NOMO-1 treated with dmso at 0.1 percent for 144 hours (cell line): Measurements from ENCODE around the gene TPRKB.
"Not testable (repeated sequence)": the region's sequence is repeated elsewhere in the genome, so short reads cannot be mapped to it uniquely, and the experiment has no call there.

Experiments
- DNase-seq: peaks from one replicate; lab custom pipeline; 2025; ENCODE audit not compliant: unreplicated experiment; lab: John Stamatoyannopoulos, UW

Gene TPRKB

DNA sequence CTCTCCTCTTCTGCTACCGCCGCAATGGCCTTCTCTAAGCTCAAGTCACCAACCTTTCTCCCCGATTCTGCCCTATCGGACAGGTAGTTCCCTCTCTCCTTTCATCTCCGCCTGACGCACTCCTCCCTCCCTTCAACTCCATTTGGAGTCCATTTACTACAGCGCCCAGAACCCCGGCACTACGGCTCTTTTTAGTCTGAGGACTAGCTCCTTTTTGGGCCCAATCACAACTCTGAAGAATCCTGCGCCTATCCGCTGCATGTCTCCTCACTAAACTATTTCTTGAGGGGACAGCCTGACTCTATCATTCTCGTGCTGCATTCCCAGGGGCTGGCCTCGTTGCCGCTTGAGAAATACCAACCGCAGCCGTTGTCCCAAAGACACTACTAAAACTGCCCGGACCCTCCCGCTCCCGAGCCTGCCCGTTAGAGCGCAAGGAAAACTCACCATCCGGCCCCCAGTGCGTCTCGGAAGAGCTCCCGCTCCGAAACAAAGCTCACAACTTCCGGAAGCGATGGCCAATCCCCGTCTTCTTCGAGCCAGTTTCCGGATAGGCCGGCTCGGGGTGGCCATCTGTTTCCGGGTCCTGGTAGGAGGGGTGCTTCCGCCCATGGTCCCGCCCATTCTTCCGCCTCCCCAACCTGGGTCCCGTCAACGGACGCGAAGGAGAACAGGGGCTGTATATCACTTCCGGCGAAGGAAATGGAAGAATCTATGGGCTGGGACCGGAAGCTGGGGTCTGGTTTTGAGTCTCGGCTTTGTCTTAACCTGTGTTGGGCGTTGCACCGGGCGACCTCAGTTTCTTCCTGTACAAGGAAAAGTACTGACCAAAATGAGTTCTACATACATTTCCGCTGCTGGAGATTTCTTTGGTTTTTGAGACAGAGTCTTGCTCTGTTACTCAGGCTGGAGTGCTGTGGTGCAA is at the start of gene TPRKB:
Gene TPRKB (minus strand): TSS at position 491 of the 925 bp plus-strand sequence. CDS start 2,776 bp downstream, outside the sequence.
- DNase-seq: peak; percentile 94

DNA sequence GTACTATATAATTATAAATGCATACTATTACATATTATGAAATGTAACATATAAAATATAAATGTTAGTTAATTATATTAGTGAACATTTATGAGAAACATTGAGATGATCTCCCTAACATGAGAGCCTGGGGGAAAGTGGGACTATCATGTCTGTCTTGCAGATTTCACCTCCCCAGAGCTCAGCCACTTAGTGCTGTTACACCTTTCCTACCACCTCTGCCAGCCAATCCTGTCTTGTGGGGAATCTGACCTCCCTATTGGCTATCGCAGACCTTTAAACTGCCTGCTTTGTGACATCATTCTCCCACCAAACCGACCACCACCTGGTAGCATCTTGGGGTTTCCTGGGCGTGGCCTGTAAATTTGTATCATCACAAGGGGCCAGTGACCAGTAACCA is 46.7 kb upstream of the TPRKB start, which contains the start of gene C2orf78:
Gene C2orf78 (plus strand): TSS at position 301 of the 400 bp plus-strand sequence. CDS start 127 bp downstream, outside the sequence.
- DNase-seq: not testable (repeated sequence)

DNA sequence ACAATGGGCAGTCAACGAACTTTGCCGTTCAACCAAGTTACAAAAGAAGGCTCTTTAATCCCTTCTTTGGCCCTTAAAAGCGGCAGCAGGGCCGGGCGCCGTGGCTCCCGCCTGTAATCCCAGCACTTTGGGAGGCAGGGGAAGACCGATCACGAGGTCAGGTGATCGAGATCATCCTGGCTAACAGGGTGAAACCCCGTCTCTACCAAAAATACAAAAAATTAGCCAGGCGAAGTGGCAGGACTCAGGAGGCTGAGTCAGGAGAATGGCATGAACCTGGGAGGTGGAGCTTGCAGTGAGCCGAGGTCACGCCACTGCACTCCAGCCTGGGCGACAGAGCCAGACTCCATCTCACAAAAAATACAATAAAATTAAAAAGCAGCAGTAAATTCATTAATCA is 46.3 kb upstream of the TPRKB start:
- DNase-seq: not testable (repeated sequence)

DNA sequence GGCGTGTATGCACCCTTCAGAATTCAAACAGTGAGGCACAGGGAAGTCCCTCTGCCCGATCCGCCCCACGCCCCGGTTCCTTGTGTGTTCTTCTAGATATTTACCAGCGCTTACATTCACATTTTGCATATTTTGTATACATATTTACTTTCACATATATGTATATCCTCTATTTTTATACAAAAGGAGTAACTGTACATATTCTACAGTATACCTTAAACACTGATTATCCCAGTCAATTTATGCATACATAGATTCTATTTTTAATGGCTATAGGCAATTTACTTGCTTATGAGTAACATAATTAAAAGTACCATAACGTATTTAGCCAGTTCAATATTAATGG is 43.1 kb upstream of the TPRKB start:
- no peak for DNase-seq

- DNase-seq: peak; percentile 86
These were observed 42.5 kb upstream of the TPRKB start, which contains the start of gene DUSP11 for GRCh38 chr2:73779467-73780236. Gene DUSP11, minus strand, starts transcription at chr2:73780103. Its CDS starts 129 bp downstream, at chr2:73779974.

DNA sequence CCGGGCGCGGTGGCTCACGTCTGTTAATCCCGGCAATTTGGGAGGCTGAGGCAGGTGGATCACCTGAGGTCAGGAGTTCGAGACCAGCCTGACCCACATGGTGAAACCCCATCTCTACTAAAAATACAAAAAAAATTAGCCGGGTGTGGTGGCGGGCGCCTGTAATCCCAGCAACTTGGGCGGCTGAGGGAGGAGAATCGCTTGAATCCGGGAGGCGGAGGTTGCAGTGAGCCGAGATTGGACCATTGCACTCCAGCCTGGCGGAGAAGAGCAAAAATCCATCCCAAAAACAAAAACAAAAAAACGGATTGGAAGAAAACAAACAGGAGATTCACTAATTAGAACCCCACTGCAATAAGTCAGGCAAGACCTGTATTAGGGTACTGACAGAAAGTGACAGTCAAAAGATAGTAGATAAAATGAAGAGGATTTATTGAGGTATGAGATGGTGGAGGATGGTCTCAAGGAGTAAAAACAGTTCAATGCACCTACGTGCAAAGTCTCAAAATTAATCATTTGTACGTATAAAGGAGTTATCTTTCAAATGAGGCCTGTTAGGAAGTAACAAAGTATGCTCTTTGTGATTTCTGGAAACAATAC is 41.8 kb upstream of the TPRKB start:
- not testable (repeated sequence) for DNase-seq

DNA sequence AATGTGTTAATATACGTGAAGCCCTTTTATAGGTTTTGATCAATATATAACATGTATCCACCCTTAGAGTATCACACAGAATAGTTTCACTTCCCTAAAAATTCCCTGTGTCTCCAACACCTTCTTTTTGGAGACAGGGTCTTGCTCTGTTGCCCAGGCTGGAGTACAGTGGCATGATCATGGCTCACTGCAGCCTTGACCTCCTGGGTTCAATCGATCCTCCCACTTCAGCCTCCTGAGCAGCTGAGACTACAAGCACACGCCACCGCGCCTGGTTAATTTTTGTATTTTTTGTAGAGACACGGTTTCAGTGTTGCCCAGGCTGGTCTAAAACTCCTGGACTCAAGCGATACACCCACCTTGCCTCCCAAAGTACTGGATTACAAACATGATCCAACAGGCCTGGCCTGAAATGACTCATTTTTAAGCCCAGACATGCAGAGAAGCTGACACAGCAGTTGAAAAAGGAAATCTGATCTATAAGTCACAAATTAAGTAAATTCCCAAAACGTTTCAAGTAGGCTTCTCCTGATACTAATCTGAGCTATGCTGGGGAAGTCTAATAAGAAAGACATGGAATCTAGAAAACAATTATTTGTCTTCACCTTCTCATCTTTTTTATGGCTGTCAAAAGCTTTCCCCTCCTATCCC is 39.8 kb upstream of the TPRKB start:
- DNase-seq: no peak

- no peak for DNase-seq
These were observed 39.2 kb upstream of the TPRKB start for GRCh38 chr2:73776381-73776780.

DNA sequence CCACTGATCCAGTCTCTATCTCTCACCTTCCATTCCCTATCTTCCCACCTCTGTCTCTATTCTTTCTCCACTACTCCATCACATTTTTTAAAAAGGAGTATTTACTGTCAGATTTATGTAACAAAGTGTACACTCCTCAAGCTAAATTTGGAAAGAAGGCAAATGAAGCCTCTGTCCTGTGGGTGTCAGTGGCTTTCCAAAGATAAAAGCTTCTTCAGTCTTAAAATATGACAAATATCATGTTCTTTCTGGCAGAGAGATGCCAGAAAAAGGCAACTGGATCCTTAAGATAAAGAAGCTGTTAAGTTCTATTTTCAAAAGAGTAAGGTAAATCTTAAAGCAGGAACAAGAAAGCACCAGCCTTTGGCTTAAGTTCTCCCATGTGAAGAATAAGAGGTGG is 35.7 kb upstream of the TPRKB start:
- DNase-seq: no peak

- no peak for DNase-seq
These were observed 33.6 kb upstream of the TPRKB start for GRCh38 chr2:73770725-73771124.

DNA sequence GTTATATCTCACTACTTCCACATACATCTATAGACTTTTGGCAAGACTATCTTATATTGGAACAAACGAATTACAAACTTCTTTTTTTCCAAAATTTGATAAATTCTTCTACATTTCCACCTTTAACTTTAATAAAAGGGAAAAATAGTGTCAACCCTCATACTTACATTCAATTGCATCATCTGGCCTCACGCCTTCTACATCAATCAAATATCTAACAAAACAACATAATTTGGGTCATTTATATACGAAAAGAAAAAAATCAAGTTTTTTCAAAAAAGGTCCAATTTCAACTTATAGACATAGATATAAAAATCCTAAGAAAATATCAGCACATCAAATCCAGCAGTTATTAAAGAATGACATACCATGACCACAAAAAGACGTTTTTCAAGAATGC is 29.8 kb upstream of the TPRKB start:
- DNase-seq: no peak

GRCh38 chr2:73766349-73766748 is 29.2 kb upstream of the TPRKB start:
- no peak for DNase-seq

GRCh38 chr2:73764945-73765344 is 27.8 kb upstream of the TPRKB start:
- no peak for DNase-seq

DNA sequence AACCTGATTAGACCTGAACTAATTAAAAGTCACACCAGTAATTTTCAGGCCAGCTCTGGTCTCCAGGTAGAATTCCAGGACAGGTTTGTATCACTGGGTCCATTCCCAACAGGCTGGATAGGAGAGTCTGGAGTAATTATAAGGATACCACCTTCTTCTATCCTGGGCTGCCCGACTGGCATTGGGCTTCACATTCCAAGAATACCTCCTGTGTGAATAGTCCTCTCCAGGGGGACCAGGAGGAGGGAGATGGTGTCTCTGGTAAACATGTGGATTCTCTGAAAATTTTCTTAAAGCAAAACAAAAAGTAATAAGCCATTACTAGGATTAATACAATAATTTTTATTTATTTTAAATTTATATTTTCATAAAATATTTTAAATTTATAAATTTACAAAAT is 25.4 kb upstream of the TPRKB start:
- DNase-seq: no peak

- DNase-seq: no peak
These were observed 22.8 kb upstream of the TPRKB start for GRCh38 chr2:73759904-73760303.

GRCh38 chr2:73759285-73759764 is 22.2 kb upstream of the TPRKB start:
- DNase-seq: no peak

GRCh38 chr2:73754332-73754731 is 17.2 kb upstream of the TPRKB start:
- not testable (repeated sequence) for DNase-seq

DNA sequence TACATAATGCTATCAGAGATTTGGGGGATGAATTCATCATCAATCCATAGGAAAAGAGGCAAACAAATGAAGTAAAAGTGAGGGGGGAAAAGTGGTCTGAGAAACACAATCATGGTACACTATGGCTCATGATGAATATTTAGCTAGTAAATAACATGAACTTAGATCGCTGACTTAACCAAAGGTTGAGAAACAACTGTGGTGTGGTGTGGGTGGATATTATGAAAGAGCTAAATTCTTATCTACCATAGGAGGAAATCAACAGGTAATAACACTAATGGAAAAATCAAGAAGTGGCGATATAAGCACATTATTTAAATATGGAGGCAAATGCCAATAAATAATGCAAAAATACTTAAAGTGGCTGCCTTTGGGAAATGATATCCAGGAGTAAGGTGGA is 12.2 kb upstream of the TPRKB start:
- no peak for DNase-seq

DNA sequence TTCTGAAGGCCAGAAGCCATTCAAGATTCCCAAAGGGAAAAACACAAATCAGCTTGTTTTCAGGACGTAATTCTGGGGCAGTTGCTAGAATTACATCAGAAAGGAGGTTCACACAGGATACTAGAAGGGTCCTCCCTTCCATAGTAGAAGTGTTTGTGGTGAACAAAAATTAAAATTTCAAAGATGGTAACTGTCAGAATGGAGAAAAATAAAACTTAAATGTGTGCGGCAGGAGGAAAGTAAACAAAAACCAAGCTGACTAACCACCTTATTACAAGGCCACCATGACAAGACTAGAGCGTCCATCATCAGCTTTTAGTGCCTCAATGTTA is 9.7 kb upstream of the TPRKB start:
- DNase-seq: no peak

DNA sequence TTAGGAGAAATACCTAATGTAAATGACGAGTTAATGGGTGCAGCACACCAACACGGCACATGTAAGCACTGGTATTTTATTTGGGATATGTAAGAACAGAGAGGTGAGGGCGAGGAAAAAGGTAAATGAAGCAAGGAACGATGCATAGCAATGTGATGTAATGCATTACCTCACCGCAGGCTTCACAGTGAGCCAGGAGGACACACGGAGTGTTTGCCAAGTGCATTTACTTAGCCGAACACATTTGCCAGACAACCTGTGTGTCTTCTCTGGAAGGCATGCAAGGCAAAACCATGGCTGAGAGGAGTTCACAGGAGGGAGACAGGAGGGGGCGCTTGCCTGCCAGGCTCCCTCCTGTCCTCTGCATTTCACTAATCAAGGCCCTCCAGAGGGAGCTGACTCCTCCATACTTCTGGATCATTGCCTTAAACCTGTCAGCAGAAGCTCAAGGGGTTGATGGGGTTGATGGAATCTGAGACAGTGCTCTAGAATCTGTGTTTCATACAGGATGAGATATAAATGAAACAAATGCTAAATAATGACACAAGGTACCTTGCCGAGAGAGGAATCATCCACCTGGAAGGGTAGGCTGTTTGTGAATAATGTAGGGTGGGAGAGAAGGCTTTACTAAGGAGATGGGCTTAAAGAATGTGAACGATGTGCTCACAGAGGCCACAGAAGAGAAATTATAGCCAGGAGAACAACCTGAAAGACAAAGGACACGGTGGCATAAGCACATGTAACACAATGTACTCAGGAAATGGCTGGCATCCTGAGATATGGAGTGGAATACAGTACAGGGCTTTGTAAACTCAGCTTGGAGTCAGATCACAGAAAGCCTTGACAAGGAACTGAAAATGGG is 9.1 kb upstream of the TPRKB start:
- DNase-seq: no peak
